ENCODE results near the gene KCNC1.

The KCNC1 gene

DNA sequence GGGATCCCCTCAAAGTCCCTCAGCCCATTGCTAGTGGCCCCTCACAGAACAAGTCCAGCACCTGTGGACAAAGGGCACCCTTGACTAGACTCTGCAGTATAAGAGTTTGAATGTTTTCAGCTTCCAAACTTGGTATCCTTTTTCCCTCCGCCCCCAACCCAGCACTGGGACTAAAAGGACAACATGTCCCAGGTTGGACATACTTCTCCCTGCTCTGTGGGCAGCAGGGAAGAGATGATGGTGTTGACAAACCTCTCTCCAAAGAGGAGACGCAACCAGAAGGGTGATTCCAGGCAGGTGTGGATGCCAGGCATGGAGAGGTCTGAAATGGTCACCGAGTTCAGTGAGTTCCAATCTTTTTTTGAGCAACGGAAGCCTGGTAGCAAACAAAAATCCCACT is 19.7 kb upstream of the KCNC1 start:
- no peaks in the 10 kb centered on the region for H3K4me1 ChIP-seq (ENCODE audit: low read length)
- no peak overlapping the region for H3K4me3 ChIP-seq (ENCODE audit: low read length)
- H2AFZ ChIP-seq (ENCODE audit: low read depth, low read length), result no peak overlapping the region
- H3K27ac ChIP-seq (ENCODE audit: low read length), result no peak overlapping the region
- no peaks in the 10 kb centered on the region for H3K36me3 ChIP-seq (replicated peaks; ENCODE audit: low read depth, low read length)
- no peaks in the 10 kb centered on the region for H4K20me1 ChIP-seq (ENCODE audit: insufficient read depth, low read length)
- H3K9me3 ChIP-seq (ENCODE audit: insufficient read depth, low read length), result no peaks in the 10 kb centered on the region
- peaks cover 39% of the 10 kb centered on the region for H3K27me3 ChIP-seq (ENCODE audit: low read depth, low read length)
- H3K79me2 ChIP-seq (ENCODE audit: low read length), result no peaks in the 10 kb centered on the region
- no peak overlapping the region for H3K4me2 ChIP-seq (ENCODE audit: low read length)
- no peak for TF ChIP-seq EZH2phosphoT487 (IDR thresholded peaks at IDR 0.05; ENCODE audit: low read depth)
- TF ChIP-seq, protein P1, sequence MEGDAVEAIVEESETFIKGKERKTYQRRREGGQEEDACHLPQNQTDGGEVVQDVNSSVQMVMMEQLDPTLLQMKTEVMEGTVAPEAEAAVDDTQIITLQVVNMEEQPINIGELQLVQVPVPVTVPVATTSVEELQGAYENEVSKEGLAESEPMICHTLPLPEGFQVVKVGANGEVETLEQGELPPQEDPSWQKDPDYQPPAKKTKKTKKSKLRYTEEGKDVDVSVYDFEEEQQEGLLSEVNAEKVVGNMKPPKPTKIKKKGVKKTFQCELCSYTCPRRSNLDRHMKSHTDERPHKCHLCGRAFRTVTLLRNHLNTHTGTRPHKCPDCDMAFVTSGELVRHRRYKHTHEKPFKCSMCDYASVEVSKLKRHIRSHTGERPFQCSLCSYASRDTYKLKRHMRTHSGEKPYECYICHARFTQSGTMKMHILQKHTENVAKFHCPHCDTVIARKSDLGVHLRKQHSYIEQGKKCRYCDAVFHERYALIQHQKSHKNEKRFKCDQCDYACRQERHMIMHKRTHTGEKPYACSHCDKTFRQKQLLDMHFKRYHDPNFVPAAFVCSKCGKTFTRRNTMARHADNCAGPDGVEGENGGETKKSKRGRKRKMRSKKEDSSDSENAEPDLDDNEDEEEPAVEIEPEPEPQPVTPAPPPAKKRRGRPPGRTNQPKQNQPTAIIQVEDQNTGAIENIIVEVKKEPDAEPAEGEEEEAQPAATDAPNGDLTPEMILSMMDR (IDR thresholded peaks at IDR 0.05; ENCODE audit: low read depth, low read length), result no peak
- no peak overlapping the region for H3K9ac ChIP-seq (ENCODE audit: low read length)

DNA sequence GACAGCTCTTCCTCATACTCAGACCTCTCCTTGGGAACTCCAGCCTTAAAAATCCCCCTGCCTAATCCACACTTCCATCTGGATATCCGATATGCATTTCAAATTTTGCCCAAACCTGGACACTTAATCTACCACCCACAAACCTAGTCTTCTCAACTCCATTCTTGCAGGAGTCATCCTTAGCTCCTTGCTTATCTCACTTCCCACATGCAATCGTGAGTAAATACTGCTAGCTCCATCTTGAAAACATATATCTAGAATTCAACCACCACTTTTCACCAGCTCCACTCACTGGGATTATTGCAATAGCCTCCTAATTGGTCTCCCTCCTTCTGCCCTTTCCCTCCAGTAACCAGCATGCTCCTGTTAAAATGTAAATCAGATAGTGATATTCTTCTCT is 17.8 kb upstream of the KCNC1 start:
- no peak overlapping the region for H3K9ac ChIP-seq (ENCODE audit: low read length)
- H4K20me1 ChIP-seq (ENCODE audit: insufficient read depth, low read length), result no peaks in the 10 kb centered on the region
- H3K79me2 ChIP-seq (ENCODE audit: low read length), result no peaks in the 10 kb centered on the region
- peaks cover 32% of the 10 kb centered on the region for H3K27me3 ChIP-seq (ENCODE audit: low read depth, low read length)
- no peaks in the 10 kb centered on the region for H3K36me3 ChIP-seq (replicated peaks; ENCODE audit: low read depth, low read length)
- no peak overlapping the region for H3K27ac ChIP-seq (ENCODE audit: low read length)
- no peaks in the 10 kb centered on the region for H3K4me1 ChIP-seq (ENCODE audit: low read length)
- TF ChIP-seq EZH2phosphoT487 (IDR thresholded peaks at IDR 0.05; ENCODE audit: low read depth), result no peak
- TF ChIP-seq, protein P1 (IDR thresholded peaks at IDR 0.05; ENCODE audit: low read depth, low read length), result no peak
- no peak overlapping the region for H3K4me2 ChIP-seq (ENCODE audit: low read length)
- no peak overlapping the region for H3K4me3 ChIP-seq (ENCODE audit: low read length)
- no peak overlapping the region for H2AFZ ChIP-seq (ENCODE audit: low read depth, low read length)
- H3K9me3 ChIP-seq (ENCODE audit: insufficient read depth, low read length), result no peaks in the 10 kb centered on the region

DNA sequence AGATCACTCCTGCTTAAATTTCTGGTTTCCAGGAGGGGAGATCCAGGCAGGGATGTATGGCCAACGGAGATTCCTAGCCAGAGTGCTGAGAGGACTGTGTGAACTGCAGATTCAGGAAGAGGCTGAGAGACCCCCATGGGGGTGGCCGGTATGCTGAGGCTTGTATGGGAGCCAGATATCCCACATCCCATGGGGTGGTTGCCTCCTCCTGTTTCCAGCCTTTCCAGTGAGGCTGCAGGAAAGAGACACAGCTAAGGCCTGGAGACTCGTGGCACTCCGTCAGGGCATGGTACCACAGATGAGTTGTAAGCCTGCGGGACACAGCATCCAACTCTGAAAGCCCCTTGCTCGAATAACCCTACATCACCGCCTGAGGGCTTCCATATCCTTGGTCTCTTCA is 16.6 kb upstream of the KCNC1 start:
- peaks cover 24% of the 10 kb centered on the region for H3K27me3 ChIP-seq (ENCODE audit: low read depth, low read length)
- no peaks in the 10 kb centered on the region for H3K4me1 ChIP-seq (ENCODE audit: low read length)
- no peaks in the 10 kb centered on the region for H3K36me3 ChIP-seq (replicated peaks; ENCODE audit: low read depth, low read length)
- H3K9ac ChIP-seq (ENCODE audit: low read length), result no peak overlapping the region
- H3K27ac ChIP-seq (ENCODE audit: low read length), result no peak overlapping the region
- H3K9me3 ChIP-seq (ENCODE audit: insufficient read depth, low read length), result no peaks in the 10 kb centered on the region
- no peak overlapping the region for H3K4me2 ChIP-seq (ENCODE audit: low read length)
- H4K20me1 ChIP-seq (ENCODE audit: insufficient read depth, low read length), result no peaks in the 10 kb centered on the region
- no peak overlapping the region for H2AFZ ChIP-seq (ENCODE audit: low read depth, low read length)
- TF ChIP-seq, protein P1 (IDR thresholded peaks at IDR 0.05; ENCODE audit: low read depth, low read length), result no peak
- no peak for TF ChIP-seq EZH2phosphoT487 (IDR thresholded peaks at IDR 0.05; ENCODE audit: low read depth)
- no peak overlapping the region for H3K4me3 ChIP-seq (ENCODE audit: low read length)
- no peaks in the 10 kb centered on the region for H3K79me2 ChIP-seq (ENCODE audit: low read length)

DNA sequence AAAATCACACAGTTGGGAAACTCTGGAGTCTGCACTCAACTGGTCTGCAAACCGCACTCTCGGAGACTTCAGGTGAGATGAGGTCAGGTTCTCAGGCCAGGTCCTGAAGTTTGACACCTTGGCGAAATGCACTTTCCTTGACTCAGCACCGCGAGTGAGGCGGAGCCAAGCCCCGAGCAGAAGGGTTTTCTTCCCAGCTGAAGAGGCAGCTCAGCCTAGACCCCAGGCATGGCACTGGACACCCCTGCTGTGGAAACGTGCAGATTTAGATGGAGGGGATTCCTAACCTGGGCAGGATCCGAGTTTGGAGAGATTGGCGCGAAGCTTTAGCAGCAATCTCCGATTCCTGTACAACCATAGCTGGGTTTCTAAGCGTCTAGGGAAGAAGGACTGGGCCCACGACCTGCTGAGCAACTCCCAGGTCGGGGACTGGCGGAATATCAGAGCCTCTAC is 16.0 kb upstream of the KCNC1 start:
- H2AFZ ChIP-seq (ENCODE audit: low read depth, low read length), result no peak overlapping the region
- H3K36me3 ChIP-seq (replicated peaks; ENCODE audit: low read depth, low read length), result no peaks in the 10 kb centered on the region
- H3K4me1 ChIP-seq (ENCODE audit: low read length), result no peaks in the 10 kb centered on the region
- no peak for TF ChIP-seq EZH2phosphoT487 (IDR thresholded peaks at IDR 0.05; ENCODE audit: low read depth)
- TF ChIP-seq, protein P1 (IDR thresholded peaks at IDR 0.05; ENCODE audit: low read depth, low read length), result no peak
- H3K27me3 ChIP-seq (ENCODE audit: low read depth, low read length), result peaks cover 25% of the 10 kb centered on the region
- no peaks in the 10 kb centered on the region for H3K9me3 ChIP-seq (ENCODE audit: insufficient read depth, low read length)
- no peak overlapping the region for H3K4me2 ChIP-seq (ENCODE audit: low read length)
- H3K79me2 ChIP-seq (ENCODE audit: low read length), result no peaks in the 10 kb centered on the region
- no peak overlapping the region for H3K9ac ChIP-seq (ENCODE audit: low read length)
- no peak overlapping the region for H3K27ac ChIP-seq (ENCODE audit: low read length)
- H4K20me1 ChIP-seq (ENCODE audit: insufficient read depth, low read length), result no peaks in the 10 kb centered on the region
- H3K4me3 ChIP-seq (ENCODE audit: low read length), result no peak overlapping the region
